PFSK-1 (cell line): ENCODE measurements around the gene THSD4.

Source experiments
- FOXP2 ChIP-seq: optimal IDR thresholded peaks from 2 replicates; pipeline ENCODE3; 2011; ENCODE audit warnings: borderline replicate concordance, control low read depth, inconsistent platforms; ENCODE audit not compliant: insufficient read depth; ENCODE audit errors: extremely low read length, extremely low read depth
- POLR2AphosphoS5 ChIP-seq: IDR thresholded peaks from 2 replicates; pipeline ENCODE4 v1.6.1; 2012; ENCODE audit warnings: low read depth, mild to moderate bottlenecking, control low read depth, low read length, moderate library complexity
- SIN3A ChIP-seq: IDR thresholded peaks from 2 replicates; pipeline ENCODE4 v1.6.1; 2012; ENCODE audit warnings: mild to moderate bottlenecking, low read length, moderate library complexity, borderline replicate concordance; ENCODE audit not compliant: insufficient read depth
- TAF1 ChIP-seq: IDR thresholded peaks from 2 replicates; pipeline ENCODE4 v1.6.1; 2012; ENCODE audit warnings: low read length, control low read depth, borderline replicate concordance; ENCODE audit not compliant: insufficient read depth
- TF ChIP-seq, protein P1 (sequence below), 2 experiments: IDR thresholded peaks; 2 replicates each; pipeline versions ENCODE4 v1.6.1 to v1.8.0; 2011 to 2012; ENCODE audit warnings: low read depth in 2 of 2, low read length in 2 of 2, control low read depth in 1 of 2, inconsistent platforms in 1 of 2, mild to moderate bottlenecking in 1 of 2, moderate library complexity in 1 of 2; ENCODE audit not compliant: insufficient read depth in 1 of 2

Gene THSD4

DNA sequence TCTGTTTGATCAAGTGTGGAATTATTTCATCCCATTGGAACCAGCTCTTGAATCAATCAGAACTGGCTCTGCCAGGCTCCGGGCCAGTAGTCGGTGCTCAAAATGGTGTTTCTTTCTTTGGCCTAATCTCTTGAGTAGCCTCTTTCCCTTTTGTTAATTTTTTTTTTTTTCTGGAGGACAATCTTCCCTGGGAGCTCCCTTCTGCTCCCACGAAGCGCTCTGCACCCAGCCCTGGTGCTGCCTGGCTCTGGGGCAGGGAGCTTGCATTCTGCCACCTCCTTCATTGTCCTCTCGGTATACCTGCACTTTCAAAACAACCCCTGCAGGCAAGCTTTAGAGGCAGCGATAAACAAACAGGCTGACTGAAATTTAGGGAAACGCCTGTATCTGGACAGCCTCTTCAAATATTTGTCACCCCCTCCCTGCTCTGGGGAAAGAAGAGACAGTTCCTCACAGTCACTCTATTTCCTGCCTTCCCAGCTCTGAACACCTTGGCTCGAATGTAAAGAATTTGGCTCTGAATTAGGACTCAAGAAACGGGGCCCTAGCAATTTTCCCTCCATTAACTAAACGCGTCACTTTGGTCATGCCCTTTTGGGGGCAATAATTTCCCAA lies 1.1 kb upstream of the THSD4 start:
- no peak for TF ChIP-seq SIN3A
- no peak for TF ChIP-seq FOXP2
- TF ChIP-seq TAF1: no peak
- TF ChIP-seq, protein P1, sequence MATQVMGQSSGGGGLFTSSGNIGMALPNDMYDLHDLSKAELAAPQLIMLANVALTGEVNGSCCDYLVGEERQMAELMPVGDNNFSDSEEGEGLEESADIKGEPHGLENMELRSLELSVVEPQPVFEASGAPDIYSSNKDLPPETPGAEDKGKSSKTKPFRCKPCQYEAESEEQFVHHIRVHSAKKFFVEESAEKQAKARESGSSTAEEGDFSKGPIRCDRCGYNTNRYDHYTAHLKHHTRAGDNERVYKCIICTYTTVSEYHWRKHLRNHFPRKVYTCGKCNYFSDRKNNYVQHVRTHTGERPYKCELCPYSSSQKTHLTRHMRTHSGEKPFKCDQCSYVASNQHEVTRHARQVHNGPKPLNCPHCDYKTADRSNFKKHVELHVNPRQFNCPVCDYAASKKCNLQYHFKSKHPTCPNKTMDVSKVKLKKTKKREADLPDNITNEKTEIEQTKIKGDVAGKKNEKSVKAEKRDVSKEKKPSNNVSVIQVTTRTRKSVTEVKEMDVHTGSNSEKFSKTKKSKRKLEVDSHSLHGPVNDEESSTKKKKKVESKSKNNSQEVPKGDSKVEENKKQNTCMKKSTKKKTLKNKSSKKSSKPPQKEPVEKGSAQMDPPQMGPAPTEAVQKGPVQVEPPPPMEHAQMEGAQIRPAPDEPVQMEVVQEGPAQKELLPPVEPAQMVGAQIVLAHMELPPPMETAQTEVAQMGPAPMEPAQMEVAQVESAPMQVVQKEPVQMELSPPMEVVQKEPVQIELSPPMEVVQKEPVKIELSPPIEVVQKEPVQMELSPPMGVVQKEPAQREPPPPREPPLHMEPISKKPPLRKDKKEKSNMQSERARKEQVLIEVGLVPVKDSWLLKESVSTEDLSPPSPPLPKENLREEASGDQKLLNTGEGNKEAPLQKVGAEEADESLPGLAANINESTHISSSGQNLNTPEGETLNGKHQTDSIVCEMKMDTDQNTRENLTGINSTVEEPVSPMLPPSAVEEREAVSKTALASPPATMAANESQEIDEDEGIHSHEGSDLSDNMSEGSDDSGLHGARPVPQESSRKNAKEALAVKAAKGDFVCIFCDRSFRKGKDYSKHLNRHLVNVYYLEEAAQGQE (IDR thresholded peaks at IDR 0.05; ENCODE audit: insufficient read depth in 1 of 2, low read depth in 2 of 2, low read length in 2 of 2): no peak
- no peak for TF ChIP-seq POLR2AphosphoS5

DNA sequence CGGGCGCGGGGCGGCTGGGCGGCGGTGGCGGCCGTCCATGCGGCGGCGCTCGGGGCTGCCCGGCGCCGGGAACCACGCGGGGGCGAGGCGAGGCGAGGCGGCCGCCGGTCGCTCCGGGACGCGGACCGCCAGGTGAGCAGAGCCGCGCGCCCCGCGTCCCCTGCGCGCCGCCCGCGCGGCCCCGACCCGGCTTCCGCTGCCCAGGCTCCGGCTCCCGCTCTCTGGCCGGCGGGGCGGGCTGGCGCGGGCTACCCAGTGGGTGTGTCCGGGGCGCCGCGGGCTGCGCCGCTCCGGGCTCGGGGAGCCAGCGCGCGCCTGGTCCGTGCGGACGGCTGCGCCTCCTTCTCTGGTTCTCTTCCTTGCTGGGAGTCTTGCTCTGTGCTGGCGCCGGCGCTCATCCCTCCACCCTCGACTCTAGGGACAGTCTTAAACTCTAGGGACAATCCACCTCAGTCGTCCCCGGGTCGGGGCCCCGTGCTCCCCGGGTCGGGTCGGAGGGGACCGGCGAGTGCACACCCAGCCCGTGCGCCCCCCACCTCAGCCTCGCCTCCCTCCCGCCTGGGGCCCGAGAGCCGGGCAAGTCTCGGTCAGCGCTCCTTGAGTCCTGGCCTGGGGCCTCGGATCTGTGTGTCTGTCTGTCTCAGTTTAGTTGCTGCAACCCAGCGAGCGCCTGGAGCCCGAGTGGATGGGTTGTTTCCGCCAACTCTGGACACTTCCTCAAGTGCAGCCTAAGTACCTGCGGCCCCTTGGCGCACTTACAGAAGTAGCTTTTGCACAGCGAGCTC lies 488 bp downstream of the THSD4 start:
- TF ChIP-seq FOXP2 (no peak), TAF1 (no peak), SIN3A (no peak), POLR2AphosphoS5 (no peak)
- TF ChIP-seq, protein P1 (IDR thresholded peaks at IDR 0.05; ENCODE audit: insufficient read depth in 1 of 2, low read depth in 2 of 2, low read length in 2 of 2): no peak

GRCh38 chr15:71116366-71116765 lies 1.1 kb downstream of the THSD4 start:
- TF ChIP-seq, protein P1 (IDR thresholded peaks at IDR 0.05; ENCODE audit: insufficient read depth in 1 of 2, low read depth in 2 of 2, low read length in 2 of 2): no peak
- TF ChIP-seq POLR2AphosphoS5 (no peak), TAF1 (no peak), SIN3A (no peak), FOXP2 (no peak)

GRCh38 chr15:71116942-71117341 lies 1.7 kb downstream of the THSD4 start:
- no peak for TF ChIP-seq POLR2AphosphoS5
- TF ChIP-seq, protein P1 (IDR thresholded peaks at IDR 0.05; ENCODE audit: insufficient read depth in 1 of 2, low read depth in 2 of 2, low read length in 2 of 2): no peak
- TF ChIP-seq FOXP2: no peak
- no peak for TF ChIP-seq SIN3A
- no peak for TF ChIP-seq TAF1
